Astrocyte of the cerebellum (primary cell): ENCODE results near the gene LY86.

Experiments used
- DNase-seq: peaks from one replicate; pipeline ENCODE4 v3.0.0-alpha.2; 2011; ENCODE audit warnings: low read depth
- H3K4me3 ChIP-seq: 2 replicates; pipeline ENCODE4 v1.5.1; 2011; ENCODE audit warnings: mild to moderate bottlenecking, low read depth, low read length, moderate library complexity
- CTCF ChIP-seq: IDR thresholded peaks from 2 replicates; pipeline ENCODE4 v1.5.1; 2012; ENCODE audit warnings: low read length, low read depth, moderate library complexity, mild to moderate bottlenecking; ENCODE audit errors: missing control alignments
- in situ Hi-C: cut with HindIII; loops from 2 replicates; pipeline ENCODE4 v1.10.0; 2017; ENCODE audit warnings: low sequenced_read_pairs

The LY86 gene

GRCh38 chr6:6681075-6681849, 92.7 kb downstream of the LY86 start:
- no peak for DNase-seq
- in situ Hi-C loops, result no loop called here
- no peak for TF ChIP-seq CTCF
- H3K4me3 ChIP-seq, result no peak overlapping the region

GRCh38 chr6:6682225-6682624, 93.7 kb downstream of the LY86 start:
- in situ Hi-C loops, result no loop called here
- no peak for TF ChIP-seq CTCF
- no peak for DNase-seq
- no peak overlapping the region for H3K4me3 ChIP-seq

GRCh38 chr6:6683969-6684833, 95.7 kb downstream of the LY86 start:
- in situ Hi-C loops, result no loop called here
- no peak for DNase-seq
- H3K4me3 ChIP-seq, result no peak overlapping the region
- TF ChIP-seq CTCF, result no peak

GRCh38 chr6:6685249-6686040, 96.9 kb downstream of the LY86 start:
- in situ Hi-C loops, result no loop called here
- no peak overlapping the region for H3K4me3 ChIP-seq
- no peak for DNase-seq

GRCh38 chr6:6686176-6686575, 97.7 kb downstream of the LY86 start:
- H3K4me3 ChIP-seq, result no peak overlapping the region
- in situ Hi-C loops, result no loop called here
- no peak for DNase-seq

More at GRCh38 chr6:6685249-6686040, 96.9 kb downstream of the LY86 start:
- TF ChIP-seq CTCF, result no peak

More at GRCh38 chr6:6686176-6686575, 97.7 kb downstream of the LY86 start:
- TF ChIP-seq CTCF, result no peak
